ENCODE measurements around the gene DCAF12L1.

Gene DCAF12L1

GRCh38 chrX:126552313-126553022 lies at the start of gene DCAF12L1:
DCAF12L1 (minus strand) TSS chrX:126552814; CDS start chrX:126552608, 206 bp downstream.
- no peak for DNase-seq (ENCODE audit: low spot score)

DNA sequence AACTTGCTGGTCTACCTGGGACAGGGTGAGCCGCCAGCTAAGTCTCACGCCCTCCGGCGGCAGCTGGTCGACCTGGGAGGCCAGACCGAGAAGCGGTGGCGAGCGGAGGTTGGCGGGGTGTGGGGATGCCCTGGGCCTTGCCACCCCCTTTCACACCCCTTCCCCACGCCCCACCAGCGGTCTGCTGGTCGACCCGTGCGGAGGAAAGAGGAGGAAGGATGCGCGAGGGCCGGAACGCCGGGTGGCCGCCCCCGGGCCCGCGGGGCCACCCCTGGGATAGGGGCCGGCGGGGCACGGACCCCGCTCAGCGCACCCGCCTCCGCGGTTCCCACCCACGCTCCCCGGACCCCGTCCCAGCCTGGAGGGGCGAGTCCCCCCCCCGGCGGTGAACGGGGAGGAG lies 28.3 kb upstream of the DCAF12L1 start:
- DNase-seq (ENCODE audit: low spot score), result no peak

GRCh38 chrX:126575911-126576310 lies 23.3 kb upstream of the DCAF12L1 start:
- DNase-seq (ENCODE audit: low spot score), result no peak

- DNase-seq (ENCODE audit: low spot score), result no peak
Observed at GRCh38 chrX:126557151-126557550, 4.5 kb upstream of the DCAF12L1 start.

- no peak for DNase-seq (ENCODE audit: low spot score)
Observed at GRCh38 chrX:126551725-126552312, 795 bp downstream of the DCAF12L1 start.

GRCh38 chrX:126551306-126551705 lies 1.3 kb downstream of the DCAF12L1 start:
- DNase-seq (ENCODE audit: low spot score), result no peak

GRCh38 chrX:126550816-126551215 lies 1.8 kb downstream of the DCAF12L1 start:
- no peak for DNase-seq (ENCODE audit: low spot score)

DNA sequence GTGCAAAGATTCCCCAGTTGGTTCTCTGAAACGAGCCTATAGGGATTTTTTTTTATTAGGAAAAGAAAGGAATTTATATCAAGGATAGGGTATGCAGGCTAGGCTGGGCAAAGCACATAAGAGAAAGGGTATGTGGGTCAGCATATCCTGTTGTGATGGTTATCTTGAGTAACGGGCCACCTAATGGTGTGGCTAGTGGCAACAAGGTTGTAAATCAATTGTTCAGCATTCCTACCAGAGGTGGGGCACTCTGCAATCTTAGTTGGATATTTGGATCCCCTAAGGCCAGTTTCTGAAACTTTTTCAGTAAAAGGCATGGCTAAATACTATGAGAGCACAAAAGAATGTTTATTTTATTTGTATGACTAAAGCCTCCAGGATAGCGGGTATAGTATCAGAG lies 42.7 kb downstream of the DCAF12L1 start:
- DNase-seq (ENCODE audit: low spot score), result no peak

Measured in activated CD4-positive, alpha-beta T cell treated with anti-CD3 and anti-CD28 coated beads, Interleukin-2, Interleukin-4, amounts not matched to agents 100 ng/mL and 50 ng/mL, durations not matched to agents 16 hours and 8 hours (primary cell).